Measurements from ENCODE around the gene GNG8.

- no peak for TF ChIP-seq CTCF (IDR thresholded peaks at IDR 0.05)
- no peak for TF ChIP-seq POLR2AphosphoS5 (IDR thresholded peaks at IDR 0.05)
- TF ChIP-seq EP300 (IDR thresholded peaks at IDR 0.05), result no peak
- TF ChIP-seq POLR2A (IDR thresholded peaks at IDR 0.05), result no peak
Measured at GRCh38 chr19:46604781-46605355, 31.1 kb downstream of the GNG8 start.
